COLO668 (cell line): ENCODE data around the gene CMKLR1.

ENCODE experiments used
- DNase-seq: peaks from one replicate; lab custom pipeline; 2025; ENCODE audit not compliant: unreplicated experiment; lab: John Stamatoyannopoulos, UW

The CMKLR1 gene, protein sequence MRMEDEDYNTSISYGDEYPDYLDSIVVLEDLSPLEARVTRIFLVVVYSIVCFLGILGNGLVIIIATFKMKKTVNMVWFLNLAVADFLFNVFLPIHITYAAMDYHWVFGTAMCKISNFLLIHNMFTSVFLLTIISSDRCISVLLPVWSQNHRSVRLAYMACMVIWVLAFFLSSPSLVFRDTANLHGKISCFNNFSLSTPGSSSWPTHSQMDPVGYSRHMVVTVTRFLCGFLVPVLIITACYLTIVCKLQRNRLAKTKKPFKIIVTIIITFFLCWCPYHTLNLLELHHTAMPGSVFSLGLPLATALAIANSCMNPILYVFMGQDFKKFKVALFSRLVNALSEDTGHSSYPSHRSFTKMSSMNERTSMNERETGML

DNA sequence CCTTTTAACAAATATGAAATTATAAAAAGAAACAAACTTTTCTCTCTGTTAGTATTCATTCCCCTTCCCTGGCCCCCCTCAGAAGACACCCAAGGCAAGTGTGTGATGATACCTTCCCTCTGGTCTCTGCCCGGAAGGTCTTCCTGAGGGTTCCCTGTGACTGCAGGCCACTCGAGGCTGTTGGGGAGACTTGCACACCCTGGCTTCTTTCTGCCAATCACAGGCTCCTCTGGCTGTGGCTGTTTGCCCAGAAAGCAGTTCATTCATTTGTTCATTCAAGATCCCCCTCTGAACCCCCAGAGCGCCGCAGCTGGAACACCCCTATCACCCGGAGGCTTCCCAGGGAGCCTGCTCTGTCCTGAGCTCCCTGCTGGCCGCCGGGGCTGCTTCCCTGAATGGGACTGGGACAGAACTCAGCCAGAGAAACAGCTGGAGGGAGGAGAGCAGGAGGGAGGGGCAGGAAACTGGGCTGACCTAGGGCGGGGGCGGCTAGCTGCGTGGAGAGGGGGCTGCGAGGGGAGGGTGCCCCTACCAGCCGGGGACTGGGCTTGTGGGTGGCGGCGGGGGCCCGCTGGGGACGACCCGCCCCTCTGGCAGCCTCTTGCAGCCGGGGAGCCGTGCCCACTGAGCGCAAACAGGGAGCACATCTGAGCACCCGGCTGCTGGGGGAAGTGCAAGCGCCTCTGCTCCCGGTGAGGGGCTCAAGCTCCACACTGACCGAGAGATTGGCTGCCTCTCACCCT lies at the start of gene CMKLR1:
CMKLR1 (minus strand) TSS at position 397 of the 743 bp plus-strand sequence. CDS start 45,720 bp downstream, outside the sequence.
- no peak for DNase-seq

DNA sequence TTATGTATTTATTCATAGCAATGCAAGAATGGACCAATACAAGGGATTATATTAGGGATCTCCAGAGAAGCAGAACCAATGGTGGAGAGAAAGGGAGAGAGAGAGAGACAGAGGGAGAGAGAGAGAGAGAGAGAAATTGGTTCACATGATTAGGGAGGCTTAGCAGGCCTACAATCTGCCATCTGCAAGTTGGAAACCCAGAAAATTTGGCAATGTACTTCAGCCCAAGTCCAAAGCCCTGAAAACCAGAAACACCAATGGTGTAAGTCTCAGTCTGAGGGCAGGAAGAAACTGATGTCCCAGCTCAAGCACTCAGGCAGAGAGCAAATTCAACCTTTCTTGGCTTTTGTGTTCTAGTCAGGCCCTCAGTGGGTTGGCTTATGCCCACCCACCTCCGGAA lies 48.7 kb upstream of the CMKLR1 start:
- no peak for DNase-seq

DNA sequence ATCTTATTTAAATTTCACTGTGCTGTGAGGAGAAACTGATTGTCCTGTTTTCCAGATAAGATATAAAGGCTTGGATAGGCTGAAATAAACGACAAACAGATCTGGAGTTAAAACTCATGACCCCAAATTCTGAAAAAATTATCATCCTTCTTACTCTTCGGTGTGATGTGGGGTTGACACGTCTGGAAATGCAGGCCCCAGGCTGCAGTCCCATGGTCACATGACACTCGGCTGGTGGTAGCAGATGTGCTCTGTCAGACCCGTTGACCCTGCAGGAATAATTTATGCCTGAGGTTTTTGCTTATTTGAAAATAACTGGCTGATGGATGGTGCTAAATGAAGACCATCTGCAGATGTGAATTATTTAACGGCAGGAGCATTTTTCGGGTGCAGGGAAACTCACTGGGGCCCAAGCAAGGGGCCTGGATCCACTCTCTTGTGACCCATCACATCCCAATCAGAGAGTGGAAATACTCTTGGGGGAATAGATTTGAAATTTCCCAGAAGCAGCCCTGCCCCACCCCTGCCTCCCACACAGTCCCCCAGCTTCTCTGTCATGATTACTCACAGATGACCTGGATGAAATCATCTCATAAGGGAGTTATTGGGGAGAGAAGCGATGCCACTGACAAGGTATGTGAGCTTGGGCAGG lies 47.7 kb upstream of the CMKLR1 start:
- no peak for DNase-seq

DNA sequence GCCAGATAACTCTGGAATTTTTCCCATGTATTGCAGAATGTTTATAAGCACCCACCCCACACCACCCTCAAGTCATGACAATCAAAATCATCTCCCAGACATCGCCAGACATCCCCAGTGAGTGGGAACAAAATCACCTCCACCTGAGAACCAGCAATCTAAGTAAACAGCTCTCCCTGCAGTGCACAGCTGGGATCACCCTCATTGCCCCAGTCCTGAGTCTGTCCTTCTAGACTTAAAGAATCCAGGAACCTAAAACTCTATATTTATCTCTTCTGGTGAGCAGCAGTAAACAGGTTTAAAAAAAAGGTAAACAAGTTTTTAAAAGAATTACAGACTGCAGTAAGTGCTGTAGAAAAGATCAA lies 43.3 kb upstream of the CMKLR1 start:
- DNase-seq: no peak

DNA sequence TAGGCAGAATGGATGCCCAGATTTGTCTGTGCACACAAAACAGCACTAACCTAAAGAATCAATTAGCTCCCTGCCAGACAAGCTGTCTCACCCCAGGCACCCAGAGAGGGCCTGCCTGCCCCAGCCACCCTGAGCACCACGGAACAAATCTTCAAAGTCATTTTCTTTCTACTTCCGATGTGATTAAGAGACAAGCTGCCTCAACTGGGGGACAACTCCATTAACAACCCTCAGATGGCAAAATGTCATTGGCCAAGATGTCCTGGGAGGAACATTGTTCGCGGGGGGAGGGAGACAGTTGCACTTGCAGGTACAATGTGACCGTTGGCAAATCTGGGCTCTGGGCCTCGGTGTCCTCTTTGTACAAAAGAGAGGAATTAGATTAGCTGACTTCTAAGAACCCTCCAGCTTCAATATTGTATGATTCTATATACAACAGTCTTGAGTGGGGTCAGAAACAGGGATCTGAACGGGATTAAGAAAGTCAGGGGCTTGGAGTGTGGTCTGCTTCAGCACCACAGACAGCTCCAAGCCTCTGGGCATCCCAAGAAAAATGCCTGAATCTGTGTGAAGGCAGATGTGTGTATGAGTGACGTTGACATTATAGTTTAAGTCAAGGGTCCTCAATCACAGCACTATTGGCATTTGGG lies 42.8 kb upstream of the CMKLR1 start:
- DNase-seq: no peak

DNA sequence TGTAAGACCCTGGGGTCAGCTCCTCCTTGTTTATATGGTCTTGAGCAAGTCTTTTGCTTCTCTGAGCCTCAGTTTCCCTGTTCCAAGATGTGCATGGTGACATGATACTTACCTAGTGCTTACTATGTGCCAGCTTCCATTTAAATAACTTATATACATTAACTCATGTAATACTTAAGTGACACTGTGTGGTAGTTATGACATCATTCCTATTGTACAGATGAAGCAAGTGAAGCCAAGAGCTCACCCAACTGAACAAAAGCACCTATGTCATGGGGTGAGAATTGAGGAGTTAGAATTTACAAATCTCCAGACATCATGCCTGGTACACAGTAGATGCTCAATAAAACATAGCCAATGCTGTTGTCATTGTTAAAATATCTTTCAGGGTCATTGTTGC lies 41.3 kb upstream of the CMKLR1 start:
- no peak for DNase-seq

DNA sequence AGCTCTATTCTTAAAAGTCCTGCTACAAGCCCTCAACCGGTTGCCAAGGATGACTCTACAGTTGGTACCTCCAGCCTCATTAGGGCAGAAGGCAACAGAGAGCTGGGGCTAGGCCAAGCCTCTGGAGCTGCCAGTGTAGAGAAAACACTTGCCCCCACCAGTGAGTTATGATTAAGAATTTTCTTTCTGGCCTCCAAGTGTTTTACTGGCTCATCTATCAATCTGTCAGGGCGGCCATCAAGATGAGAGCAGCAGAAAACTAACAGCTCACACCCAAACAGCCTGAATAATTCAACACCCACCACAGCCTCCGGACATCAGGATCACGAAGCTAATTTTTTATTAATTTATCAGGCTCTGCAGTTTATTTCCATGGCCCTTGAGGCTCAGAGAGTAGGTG lies 40.7 kb upstream of the CMKLR1 start:
- no peak for DNase-seq

DNA sequence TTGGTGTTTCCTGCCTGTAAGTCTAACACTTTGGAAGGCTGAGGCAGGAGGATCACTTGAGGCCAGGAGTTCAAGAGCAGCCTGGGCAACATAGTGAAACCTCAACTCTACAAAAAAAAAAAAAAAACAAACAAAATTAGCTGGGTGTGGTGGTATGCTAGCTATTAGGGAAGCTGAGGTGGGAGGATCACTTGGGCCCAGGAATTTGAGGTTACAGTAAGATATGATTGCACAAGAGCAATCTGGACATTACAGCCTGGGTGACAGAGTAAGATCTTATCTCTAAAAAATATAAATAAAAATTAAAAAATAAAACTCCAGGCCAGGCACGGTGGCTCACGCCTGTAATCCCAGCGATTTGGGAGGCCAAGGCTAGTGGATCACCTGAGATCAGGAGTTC lies 39.8 kb upstream of the CMKLR1 start:
- DNase-seq: no peak

DNA sequence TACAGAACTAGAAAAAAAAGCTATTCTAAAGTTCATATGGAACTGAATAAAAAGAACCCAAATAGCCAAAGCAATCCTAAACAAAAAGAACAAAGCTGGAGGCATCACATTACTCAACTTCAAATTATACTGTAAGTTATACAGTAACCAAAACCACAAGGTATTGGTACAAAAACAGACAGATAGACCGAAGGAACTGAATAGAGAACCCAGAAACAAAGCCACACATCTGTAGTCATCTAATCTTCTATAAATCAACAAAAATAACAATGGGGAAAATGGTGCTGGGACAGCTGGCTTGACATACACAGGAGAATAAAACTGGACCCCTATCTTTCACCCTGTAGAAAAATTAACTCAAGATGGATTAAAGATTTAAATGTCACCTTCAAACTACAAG lies 38.1 kb upstream of the CMKLR1 start:
- no peak for DNase-seq

DNA sequence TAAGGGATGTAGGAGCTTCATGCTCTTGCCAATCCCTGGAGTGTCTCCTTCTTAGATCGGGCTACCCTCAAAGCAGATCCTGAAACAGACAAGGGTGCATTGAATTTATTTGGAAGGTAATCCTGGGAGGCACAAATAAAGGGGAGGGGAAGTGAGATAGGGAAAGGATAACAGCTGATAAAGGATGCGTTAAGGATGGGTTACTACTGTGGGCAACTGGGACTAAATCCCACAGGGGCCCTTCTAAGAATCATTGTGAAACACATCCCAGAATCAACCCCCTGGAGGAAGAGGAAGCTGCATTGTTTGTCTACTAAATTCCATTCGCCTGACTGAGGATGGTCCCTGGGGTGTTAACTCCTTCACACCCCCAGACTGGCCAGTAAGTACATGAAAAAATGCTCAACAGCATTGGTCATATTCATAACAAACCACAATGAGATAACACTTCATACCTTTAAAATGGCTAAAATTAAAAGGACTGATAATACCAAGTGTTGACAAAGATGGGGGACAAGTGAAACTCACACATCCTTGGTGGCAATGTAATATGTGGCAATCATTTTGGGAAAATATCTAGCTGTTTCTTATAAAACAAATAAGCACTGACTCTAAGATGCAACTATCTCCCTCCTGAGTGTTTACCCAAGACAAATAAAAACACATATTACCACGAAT lies 37.0 kb upstream of the CMKLR1 start:
- no peak for DNase-seq

DNA sequence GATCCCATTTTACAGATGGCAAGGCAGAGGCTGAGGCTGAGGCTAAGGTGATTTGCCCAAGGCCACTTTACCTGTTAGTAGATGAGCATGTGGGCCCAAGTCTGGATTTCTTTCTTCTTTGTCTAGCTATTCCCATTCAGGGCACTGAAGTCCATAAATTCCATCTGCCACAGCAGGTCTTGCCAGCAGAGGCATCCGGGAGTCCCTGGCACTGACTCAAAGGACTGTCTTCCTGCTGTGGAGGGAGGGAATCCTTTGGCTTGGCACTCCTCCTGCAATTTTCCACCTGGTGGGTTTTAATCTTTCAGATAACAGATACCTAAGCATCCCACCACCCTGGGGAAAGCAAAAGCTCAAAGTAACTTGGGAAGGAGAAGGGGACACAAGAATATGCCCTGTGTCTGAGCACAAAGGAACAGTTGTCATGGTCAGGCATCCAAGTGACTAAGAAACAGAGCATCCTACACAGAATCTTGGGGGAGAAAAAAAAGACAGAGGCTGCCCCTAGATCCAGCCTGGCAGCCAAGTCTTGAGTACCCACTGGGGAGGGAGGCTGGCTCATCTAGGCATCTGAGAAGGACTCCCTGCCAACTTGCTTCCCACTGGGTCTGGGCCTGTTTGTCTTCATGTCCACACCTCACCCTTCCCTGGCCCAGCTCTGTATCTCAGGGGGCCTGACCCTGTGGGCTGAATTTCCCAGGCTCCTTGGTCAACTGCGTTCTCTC lies 35.6 kb upstream of the CMKLR1 start:
- no peak for DNase-seq

DNA sequence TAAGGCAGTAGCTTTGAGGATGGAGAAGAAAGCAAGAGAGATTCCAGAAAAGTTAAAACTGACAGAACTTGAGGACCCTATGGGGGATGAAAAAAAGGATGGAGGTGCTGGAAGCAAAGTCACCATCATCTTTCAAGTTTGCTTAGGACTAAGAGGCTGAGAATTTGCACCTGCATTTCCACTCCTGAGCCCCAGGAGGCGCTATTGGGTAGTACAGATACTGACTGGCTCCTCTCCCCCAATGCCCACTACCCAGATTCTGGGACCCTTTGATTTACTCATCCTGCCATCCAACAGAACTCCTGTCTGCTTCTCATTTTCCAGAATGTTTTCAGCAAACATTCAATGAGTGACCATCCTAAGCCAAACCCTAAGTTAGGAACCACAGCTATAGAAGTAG lies 34.0 kb upstream of the CMKLR1 start:
- no peak for DNase-seq

DNA sequence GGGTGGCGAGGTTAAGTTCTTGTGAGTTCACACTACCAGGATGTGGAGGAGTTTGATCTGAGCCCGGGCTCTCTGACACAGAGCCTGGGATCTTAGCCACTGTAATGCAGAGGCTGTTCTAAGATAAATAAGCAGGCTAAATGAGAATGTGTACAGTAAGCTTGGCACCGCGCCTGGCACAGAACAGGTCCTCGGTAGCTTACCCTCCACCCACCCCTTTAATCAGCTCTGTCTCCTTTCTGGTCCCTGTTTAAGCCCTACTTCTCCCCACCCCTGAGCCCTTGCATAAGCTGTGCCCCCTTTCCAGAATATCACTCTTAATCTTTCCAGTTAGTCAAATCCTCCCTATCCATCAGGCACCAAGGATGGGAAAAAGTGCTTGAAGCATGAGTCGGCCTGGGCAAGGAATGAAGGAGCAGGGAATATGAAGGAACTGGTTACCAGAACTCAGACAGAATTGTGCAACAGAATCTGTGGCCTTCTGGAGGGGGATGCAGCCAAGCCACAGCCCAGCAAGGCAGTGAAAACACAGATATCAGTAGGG lies 32.8 kb upstream of the CMKLR1 start:
- no peak for DNase-seq

DNA sequence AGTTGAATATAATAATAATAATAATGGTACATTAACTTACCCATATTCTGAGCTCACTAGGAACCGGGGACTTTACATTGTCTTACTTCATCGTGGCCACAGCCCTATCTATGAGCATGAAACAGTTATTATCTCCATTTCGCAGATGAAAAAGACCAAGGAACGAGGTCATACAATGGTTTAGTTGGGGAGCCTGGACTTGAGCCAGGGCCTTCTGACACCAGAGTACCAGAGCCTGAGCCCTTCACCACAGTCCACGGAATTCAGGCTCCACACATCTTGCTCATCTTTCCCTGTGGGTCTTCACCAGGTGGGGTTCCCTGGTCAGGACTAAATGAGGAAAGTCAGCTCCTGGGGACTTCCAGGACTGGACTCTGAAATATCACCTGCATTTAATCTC lies 31.3 kb upstream of the CMKLR1 start:
- no peak for DNase-seq

DNA sequence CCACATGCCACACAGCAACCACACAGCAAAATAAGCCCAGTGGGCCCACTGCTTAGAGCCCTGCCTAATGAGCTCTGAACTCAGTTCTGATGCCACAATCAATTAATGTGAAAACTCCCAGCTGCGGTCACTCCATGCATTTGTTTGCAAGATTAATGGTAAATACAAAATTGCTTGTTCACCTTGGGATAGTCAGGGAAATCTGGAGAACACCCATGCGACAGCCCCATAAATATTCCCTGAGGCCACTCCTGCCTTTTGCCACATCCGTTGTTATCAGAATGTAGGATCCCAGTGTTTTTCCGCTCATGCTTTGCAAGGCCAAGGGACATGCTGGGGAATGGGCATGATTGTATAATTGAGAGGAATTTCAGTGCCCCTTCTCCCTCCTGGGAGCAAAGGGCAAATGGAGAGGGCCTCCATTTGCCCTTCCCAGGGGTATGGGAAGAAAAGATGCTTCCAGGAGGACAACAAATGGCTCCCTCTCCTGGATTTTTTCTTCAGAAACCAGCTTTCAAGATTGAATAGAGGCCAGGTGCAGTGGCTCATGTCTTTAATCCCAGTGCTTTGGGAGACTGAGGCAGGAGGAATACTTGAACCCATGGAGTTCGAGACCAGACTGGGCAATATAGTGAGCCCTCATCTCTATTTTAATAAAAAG lies 30.8 kb upstream of the CMKLR1 start:
- no peak for DNase-seq

DNA sequence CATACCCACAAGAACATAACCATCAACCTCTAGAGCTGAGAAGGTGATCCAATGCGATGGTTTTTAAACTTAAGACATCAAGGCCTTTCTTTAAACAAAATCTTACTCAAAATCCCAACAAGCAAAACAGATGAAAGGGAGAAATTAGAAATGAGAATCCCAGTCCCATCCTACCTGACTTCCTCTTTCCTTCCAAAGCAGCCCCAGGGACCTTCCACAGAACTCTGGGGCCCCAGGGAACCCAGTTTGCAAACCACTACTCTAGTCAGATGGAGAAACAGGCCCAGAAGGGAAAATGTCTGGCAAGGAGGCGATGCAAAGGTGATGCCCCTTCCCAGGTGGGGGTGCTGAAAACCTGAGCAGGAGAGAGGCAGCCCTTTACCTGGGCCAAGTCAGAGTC lies 29.0 kb upstream of the CMKLR1 start:
- no peak for DNase-seq

DNA sequence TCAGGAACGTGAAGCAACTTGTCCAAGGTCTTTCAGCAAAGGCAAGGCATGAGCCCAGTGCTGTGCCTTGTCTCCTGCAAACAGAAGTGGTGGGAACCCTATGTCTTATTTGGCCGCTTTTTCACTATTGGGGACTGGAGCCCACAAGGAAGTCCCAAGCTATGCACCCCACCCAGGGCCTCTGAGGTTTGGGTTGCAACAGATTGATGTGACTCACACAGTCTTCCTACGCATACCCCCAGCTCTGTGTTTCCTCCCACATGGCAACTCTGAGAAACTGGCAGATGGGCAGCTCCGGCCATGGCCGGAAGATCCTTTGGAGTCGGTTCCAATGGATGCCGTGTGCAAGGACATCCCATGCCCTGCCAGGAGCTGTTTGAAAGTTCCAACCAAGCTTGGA lies 28.3 kb upstream of the CMKLR1 start:
- no peak for DNase-seq

DNA sequence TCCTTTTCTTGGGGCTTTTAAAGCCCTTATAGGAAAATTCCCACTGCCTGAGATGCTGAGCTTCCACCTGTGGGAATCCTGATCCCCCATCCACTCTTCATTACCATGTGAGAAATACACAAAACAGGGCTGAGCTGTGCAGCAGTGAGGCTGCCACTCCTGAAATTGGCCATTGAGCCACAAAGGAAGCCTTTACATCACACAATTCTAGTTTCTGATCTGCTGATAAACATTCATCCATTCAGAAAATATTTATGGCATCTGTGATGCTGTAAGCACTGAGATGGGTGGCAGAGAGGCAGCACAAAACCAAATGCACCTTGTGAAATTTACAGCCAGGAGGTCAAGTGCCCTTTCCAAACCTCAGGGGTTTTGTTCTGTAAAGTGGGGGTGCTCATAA lies 26.2 kb upstream of the CMKLR1 start:
- DNase-seq: no peak

DNA sequence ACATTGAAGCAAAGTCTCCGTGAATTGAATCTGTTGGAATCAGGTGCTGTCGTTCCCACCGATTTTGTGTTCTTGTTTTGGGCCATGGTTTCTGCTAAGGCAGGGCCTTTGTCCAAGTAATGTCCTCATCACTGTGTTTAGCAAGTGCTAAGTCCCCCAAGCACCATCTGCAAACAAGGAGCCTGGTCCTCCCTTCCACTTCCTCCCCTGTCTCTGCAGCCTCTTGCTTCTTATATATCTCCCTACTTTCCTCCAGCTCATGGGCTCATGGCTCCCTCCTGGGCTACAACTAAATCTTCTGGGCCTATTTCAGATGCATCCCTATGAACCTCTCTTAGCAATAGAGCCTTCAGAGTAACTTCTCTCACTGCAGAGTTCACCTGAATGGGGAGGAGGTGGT lies 25.8 kb upstream of the CMKLR1 start:
- no peak for DNase-seq

DNA sequence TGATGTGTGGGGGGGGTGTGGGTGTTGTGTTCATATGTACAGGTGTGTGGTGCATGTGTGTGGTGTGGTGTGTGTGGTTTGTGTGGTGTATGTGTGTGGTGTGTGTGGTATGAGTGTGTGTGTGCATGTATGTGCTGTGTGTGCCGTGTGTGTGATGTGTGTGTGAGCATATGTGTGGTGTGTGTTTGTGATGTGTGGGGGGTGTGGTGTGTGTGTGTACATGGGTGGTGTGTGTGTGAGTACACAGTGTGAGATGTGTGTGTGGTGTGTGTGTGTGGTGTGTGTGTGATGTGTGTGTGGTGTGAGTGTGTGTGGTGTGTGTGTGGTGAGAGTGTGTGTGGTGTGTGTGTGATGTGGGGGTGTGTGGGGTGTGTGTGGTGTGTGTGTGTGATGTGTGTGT lies 24.5 kb upstream of the CMKLR1 start:
- DNase-seq: no peak
